COLO668 (cell line): ENCODE results near the gene SLC39A1.
A peak's percentile ranks its signal among the peaks of the same experiment; 100 is the strongest.
"Not testable (repeated sequence)": the region's sequence is repeated elsewhere in the genome, so short reads cannot be mapped to it uniquely, and the experiment has no call there.

Experiments
- DNase-seq: peaks from one replicate; lab custom pipeline; 2025; ENCODE audit not compliant: unreplicated experiment; lab: John Stamatoyannopoulos, UW

The SLC39A1 gene, protein sequence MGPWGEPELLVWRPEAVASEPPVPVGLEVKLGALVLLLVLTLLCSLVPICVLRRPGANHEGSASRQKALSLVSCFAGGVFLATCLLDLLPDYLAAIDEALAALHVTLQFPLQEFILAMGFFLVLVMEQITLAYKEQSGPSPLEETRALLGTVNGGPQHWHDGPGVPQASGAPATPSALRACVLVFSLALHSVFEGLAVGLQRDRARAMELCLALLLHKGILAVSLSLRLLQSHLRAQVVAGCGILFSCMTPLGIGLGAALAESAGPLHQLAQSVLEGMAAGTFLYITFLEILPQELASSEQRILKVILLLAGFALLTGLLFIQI

DNA sequence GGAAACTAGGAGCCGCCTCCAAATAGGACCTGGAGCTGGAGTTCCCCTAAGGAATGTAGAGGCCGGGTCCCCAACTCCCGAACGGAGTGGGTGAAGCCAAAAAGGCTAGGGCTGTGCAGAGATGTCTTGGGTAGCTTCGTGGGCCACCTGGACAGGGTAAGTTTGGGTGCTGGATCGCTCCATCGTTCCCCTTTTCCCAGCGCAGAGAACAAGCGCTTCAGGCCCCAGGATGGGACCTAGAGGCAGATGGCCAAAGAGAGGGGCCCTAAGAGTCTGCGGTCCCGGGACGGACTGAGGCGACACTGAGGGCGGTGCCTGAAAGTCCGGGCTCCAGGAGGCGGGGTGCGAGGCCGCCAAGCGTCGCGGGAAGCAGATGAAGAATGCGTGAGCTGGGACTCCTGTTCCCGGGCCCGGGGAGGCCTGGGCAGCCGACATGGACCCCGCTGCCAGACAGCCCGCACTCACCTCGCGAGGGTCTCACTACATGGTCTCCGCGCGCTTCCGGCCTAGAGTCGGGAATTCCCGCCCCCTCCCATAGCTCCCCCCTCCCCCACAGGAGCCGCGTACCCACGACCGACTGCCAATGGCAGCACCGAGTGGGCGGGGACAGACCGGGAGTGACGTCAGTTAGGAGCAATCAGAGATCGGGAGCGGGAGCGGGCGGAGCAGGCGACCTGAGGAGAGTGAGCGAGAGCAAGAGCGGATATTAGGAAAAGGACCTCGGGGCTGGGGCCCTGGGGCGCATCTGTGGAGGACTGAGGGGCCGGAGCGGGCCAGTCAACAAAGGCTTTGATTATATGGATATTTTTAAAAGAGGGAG is at the start of gene SLC39A1:
Gene SLC39A1 (minus strand): TSS at position 508 of the 820 bp plus-strand sequence. CDS start 822 bp downstream, outside the sequence.
- DNase-seq = peak; percentile 99

DNA sequence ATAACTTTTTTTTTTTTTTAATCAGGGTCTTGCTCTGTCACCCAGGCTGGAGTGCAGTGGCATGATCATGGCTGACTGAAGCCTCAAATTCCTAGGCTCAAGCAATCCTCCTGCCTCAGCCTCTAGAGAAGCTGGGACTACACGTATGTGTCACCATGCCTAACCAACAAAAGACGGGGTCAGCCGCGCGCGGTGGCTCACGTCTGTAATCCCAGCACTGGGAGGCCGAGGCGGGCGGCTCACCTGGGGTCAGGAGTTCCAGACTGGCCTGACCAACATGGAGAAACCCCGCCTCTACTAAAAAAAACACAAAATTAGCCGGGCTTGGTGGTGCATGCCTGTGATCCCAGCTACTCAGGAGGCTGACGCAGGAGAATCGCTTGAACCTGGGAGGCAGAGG is 49.2 kb upstream of the SLC39A1 start:
- not testable (repeated sequence) for DNase-seq

- DNase-seq = no peak
These were observed 48.8 kb upstream of the SLC39A1 start for GRCh38 chr1:154012129-154012528.

GRCh38 chr1:154006136-154006535 is 42.8 kb upstream of the SLC39A1 start:
- no peak for DNase-seq

- no peak for DNase-seq
These were observed 37.1 kb upstream of the SLC39A1 start for GRCh38 chr1:154000420-154000819.

DNA sequence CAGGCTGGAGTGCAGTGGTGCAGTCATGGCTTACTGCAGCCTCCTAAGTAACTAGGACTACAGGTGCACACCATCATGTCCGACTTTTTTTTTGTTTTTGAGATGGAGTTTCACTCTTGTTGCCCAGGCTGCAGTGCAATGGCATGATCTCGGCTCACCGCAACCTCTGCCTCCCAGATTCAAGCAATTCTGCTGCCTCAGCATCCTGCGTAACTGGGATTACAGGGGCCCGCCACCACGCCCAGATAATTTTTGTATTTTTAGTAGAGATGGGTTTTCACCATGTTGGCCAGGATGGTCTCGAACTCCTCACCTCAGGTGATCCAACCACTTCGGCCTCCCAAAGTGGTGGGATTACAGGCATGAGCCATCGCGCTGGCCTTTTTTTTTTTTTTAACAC is 33.5 kb upstream of the SLC39A1 start:
- DNase-seq = not testable (repeated sequence)

DNA sequence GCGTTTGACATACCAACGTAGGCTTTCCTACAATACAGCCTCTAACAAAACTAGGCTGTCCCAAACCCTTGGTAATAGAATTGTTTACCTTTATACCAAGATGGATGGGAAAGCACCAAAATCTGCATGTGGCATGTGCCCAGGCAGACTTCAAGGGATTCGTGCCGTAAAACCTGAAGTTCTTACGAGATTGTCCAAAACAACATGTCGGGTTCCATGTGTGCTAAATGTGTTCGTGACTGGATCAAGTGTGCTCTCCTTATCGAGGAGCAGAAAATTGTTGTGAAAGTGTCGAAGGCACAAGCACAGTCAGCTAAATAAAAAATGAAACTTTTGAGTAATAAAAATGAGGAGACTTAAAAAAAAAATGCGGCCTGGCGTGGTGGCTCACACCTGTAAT is 32.3 kb upstream of the SLC39A1 start:
- no peak for DNase-seq

DNA sequence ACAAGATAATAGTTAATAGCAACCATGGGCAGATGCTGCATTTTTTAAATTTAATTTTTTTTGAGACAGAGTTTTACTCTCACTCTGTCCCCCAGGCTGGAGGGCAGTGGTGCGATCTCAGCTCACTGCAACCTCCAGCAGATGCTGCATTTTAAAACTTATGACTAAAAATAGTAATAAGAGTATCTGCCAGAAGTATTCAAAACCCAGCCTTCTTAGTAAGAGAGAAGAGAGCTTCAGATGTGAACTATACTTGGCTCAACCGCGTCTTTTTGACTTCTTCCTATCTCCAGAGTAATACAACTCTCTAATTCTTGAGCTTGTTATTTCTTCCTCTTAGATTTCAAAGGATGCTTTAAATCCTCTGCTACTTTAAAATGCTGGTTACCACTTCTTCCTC is 31.9 kb upstream of the SLC39A1 start:
- DNase-seq = no peak

DNA sequence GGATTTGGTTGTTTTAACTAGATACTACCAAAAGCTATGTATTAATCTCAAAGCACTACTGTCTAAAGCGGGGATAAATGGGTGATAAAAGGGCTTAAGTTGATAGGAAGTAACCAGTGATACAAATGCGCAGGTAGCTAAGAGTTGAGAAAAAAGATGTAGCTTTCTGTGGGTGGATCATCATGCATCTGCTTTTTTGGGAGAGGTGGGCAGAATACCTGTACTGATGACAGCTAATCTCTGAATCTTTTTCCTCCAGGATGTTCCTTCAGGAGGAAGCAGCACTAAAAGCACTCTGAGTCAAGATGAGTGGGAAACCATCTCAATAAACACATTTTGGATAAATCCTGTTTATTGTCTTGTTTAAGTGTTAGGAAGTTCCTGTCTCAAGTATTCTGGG is 28.5 kb upstream of the SLC39A1 start:
- DNase-seq = no peak

GRCh38 chr1:153991151-153991630 is 27.9 kb upstream of the SLC39A1 start:
- DNase-seq = no peak

- peak; percentile 93 for DNase-seq
These were observed 27.3 kb upstream of the SLC39A1 start, which contains the start of gene RPS27 for GRCh38 chr1:153990468-153991150. RPS27 (plus strand) TSS chr1:153990762; CDS start chr1:153990797, 35 bp downstream.

GRCh38 chr1:153987621-153988020 is 24.3 kb upstream of the SLC39A1 start:
- no peak for DNase-seq

GRCh38 chr1:153985941-153986761 is 22.8 kb upstream of the SLC39A1 start, which contains the start of gene RAB13:
RAB13 (minus strand) TSS chr1:153986339; CDS start chr1:153986236, 103 bp downstream.
- DNase-seq = peak; percentile 84

DNA sequence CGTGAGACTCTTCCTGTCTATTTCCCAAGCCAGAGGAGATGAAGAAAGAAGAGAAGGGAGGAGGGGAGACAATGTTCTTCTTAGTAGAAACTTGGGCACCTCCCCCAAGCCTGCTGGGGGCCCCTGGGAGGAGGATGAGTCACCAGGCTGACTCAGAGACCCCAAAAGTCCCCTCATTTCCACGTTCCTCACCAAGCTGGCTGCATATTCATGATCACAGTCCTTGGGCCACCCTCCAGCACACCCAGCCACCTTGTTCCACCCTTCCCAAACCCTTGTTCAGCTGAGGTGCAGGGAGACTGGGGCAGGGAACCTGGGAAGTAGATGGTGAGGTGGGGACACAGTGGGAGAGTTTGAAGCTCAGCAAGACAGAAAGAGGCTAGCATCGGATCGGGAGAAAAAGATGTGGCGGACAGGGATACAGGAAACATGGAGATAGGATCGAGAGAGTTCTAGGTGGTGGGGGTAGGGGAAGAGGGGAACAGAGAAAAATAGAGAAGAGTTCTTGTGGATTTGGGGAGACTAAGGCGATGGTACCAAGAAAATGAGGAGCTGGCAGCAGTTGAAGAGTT is 22.1 kb upstream of the SLC39A1 start:
- no peak for DNase-seq

- no peak for DNase-seq
These were observed 21.0 kb upstream of the SLC39A1 start for GRCh38 chr1:153984123-153984894.

DNA sequence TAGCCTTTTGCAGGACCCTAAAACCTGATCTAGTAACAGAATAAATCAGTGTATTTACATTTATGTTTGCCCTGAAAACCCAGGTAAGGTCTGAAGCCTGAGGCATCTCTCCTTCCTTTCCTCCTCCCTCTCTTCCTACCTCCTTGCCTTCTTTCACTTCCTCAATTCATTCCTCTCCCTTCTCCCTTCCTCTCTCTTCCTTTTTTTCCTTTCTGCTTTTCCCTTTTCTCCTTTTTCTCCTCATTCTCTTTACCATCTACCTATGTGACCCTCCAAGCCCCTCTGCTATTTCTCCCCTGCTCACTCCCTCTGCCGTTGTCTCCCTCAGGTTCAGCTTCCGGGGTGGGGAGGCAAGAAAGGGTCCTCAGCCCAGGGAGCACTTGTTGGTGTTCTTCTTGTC is 18.4 kb upstream of the SLC39A1 start:
- not testable (repeated sequence) for DNase-seq

- DNase-seq = not testable (repeated sequence)
These were observed 15.8 kb upstream of the SLC39A1 start for GRCh38 chr1:153979091-153979490.

GRCh38 chr1:153978274-153978909 is 15.1 kb upstream of the SLC39A1 start:
- DNase-seq = no peak
